ENCODE results near the gene KRTAP9-3. TPM values are rescaled to one million over a fixed set of nuclear protein-coding genes. Genes with fewer than 3 reads are reported as not detected.

KRTAP9-3 gene
- polyA plus RNA-seq, 1 donor from 2014 or later: not detected

- TF ChIP-seq EP300 (conservative IDR thresholded peaks at IDR 0.05; ENCODE audit: poor library complexity, severe bottlenecking): no peak
- TF ChIP-seq REST (IDR thresholded peaks at IDR 0.05; ENCODE audit: borderline replicate concordance): no peak
- no peak for TF ChIP-seq POLR2AphosphoS5 (IDR thresholded peaks at IDR 0.05)
- TF ChIP-seq MXI1 (conservative IDR thresholded peaks at IDR 0.05; ENCODE audit: poor library complexity, severe bottlenecking): no peak
- no peak for TF ChIP-seq SMC3 (conservative IDR thresholded peaks at IDR 0.05; ENCODE audit: poor library complexity)
- TF ChIP-seq TAF1 (IDR thresholded peaks at IDR 0.05; ENCODE audit: low read depth): no peak
- TF ChIP-seq EZH2 (IDR thresholded peaks at IDR 0.05; ENCODE audit: borderline replicate concordance, insufficient read depth, low read length, poor library complexity, severe bottlenecking): no peak
- no peak for TF ChIP-seq RAD21 (conservative IDR thresholded peaks at IDR 0.05)
- TF ChIP-seq, protein P1, sequence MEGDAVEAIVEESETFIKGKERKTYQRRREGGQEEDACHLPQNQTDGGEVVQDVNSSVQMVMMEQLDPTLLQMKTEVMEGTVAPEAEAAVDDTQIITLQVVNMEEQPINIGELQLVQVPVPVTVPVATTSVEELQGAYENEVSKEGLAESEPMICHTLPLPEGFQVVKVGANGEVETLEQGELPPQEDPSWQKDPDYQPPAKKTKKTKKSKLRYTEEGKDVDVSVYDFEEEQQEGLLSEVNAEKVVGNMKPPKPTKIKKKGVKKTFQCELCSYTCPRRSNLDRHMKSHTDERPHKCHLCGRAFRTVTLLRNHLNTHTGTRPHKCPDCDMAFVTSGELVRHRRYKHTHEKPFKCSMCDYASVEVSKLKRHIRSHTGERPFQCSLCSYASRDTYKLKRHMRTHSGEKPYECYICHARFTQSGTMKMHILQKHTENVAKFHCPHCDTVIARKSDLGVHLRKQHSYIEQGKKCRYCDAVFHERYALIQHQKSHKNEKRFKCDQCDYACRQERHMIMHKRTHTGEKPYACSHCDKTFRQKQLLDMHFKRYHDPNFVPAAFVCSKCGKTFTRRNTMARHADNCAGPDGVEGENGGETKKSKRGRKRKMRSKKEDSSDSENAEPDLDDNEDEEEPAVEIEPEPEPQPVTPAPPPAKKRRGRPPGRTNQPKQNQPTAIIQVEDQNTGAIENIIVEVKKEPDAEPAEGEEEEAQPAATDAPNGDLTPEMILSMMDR (IDR thresholded peaks at IDR 0.05; ENCODE audit: poor library complexity, severe bottlenecking): no peak
- no peaks in the 10 kb centered on the region for H4K20me1 ChIP-seq (ENCODE audit: insufficient read depth)
- H3K36me3 ChIP-seq (ENCODE audit: insufficient read depth, low read length): no peaks in the 10 kb centered on the region
- no peaks in the 10 kb centered on the region for H3F3A ChIP-seq (ENCODE audit: insufficient read depth, low read length, poor library complexity, severe bottlenecking)
- H3K4me3 ChIP-seq (ENCODE audit: low read length): no peak overlapping the region
- no peak overlapping the region for H2AFZ ChIP-seq (ENCODE audit: low read depth, low read length)
- no peak overlapping the region for H3K27ac ChIP-seq (ENCODE audit: low read length)
- H3K9me3 ChIP-seq (ENCODE audit: low read length): no peaks in the 10 kb centered on the region
- H3K27me3 ChIP-seq (ENCODE audit: insufficient read depth, low read depth, low read length): no peaks in the 10 kb centered on the region
- no peaks in the 10 kb centered on the region for H3K9me2 ChIP-seq (ENCODE audit: insufficient read depth, low read length)
- no peak overlapping the region for H3K4me2 ChIP-seq (ENCODE audit: low read length)
- H3K79me2 ChIP-seq (replicated peaks; ENCODE audit: insufficient read depth, low read length): no peaks in the 10 kb centered on the region
- no peak overlapping the region for H3K9ac ChIP-seq (ENCODE audit: low read length)
Observed at GRCh38 chr17:41278176-41278955, 46.1 kb downstream of the KRTAP9-3 start.

Small RNAs within 50 kb of the gene (small RNA-seq; reads per million reads assigned to genes)
- gene KRTAP4-17P (0 reads per million in 3 experiments), gene KRTAP9-10P (0 reads per million in 3 experiments)

Other genes with a start within 250 kb of the KRTAP9-3 start
- gene KRT40, start 248.1 kb upstream of the KRTAP9-3 start, polyA plus RNA-seq: not detected in 2 replicates
- gene KRTAP3-3, start 238.3 kb upstream of the KRTAP9-3 start, polyA plus RNA-seq: not detected in 2 replicates
- gene KRTAP3-2, start 232.5 kb upstream of the KRTAP9-3 start, polyA plus RNA-seq: not detected in 2 replicates
- not detected in 2 replicates for gene KRTAP3-1, start 223.3 kb upstream of the KRTAP9-3 start, polyA plus RNA-seq
- gene KRTAP1-5, start 205.2 kb upstream of the KRTAP9-3 start, polyA plus RNA-seq: not detected in 2 replicates
- not detected in 2 replicates for gene KRTAP1-4, start 202.3 kb upstream of the KRTAP9-3 start, polyA plus RNA-seq
- not detected in 2 replicates for gene KRTAP1-3, start 197.6 kb upstream of the KRTAP9-3 start, polyA plus RNA-seq
- gene KRTAP1-1, start 191.0 kb upstream of the KRTAP9-3 start, polyA plus RNA-seq: not detected in 2 replicates
- not detected in 2 replicates for gene KRTAP2-1, start 185.1 kb upstream of the KRTAP9-3 start, polyA plus RNA-seq
- not detected in 2 replicates for gene KRTAP2-2, start 177.2 kb upstream of the KRTAP9-3 start, polyA plus RNA-seq
- gene KRTAP2-3, start 172.3 kb upstream of the KRTAP9-3 start, polyA plus RNA-seq: not detected in 2 replicates
- gene KRTAP2-4, start 166.6 kb upstream of the KRTAP9-3 start, polyA plus RNA-seq: not detected in 2 replicates
- not detected in 2 replicates for gene KRTAP4-7, start 148.3 kb upstream of the KRTAP9-3 start, polyA plus RNA-seq
- gene KRTAP4-8, start 134.3 kb upstream of the KRTAP9-3 start, polyA plus RNA-seq: not detected in 2 replicates
- gene KRTAP4-16, start 130.2 kb upstream of the KRTAP9-3 start, polyA plus RNA-seq: not detected in 2 replicates
- gene KRTAP4-9, start 127.1 kb upstream of the KRTAP9-3 start, polyA plus RNA-seq: not detected in 2 replicates
- not detected in 2 replicates for gene KRTAP4-11, start 114.1 kb upstream of the KRTAP9-3 start, polyA plus RNA-seq
- gene KRTAP4-12, start 108.3 kb upstream of the KRTAP9-3 start, polyA plus RNA-seq: not detected in 2 replicates
- gene KRTAP4-6, start 91.9 kb upstream of the KRTAP9-3 start, polyA plus RNA-seq: not detected in 2 replicates
- gene KRTAP4-5, start 82.6 kb upstream of the KRTAP9-3 start, polyA plus RNA-seq: not detected in 2 replicates
- not detected in 2 replicates for gene KRTAP4-4, start 71.7 kb upstream of the KRTAP9-3 start, polyA plus RNA-seq
- not detected in 2 replicates for gene KRTAP4-3, start 64.2 kb upstream of the KRTAP9-3 start, polyA plus RNA-seq
- not detected in 2 replicates for gene KRTAP4-2, start 54.2 kb upstream of the KRTAP9-3 start, polyA plus RNA-seq
- not detected in 2 replicates for gene KRTAP4-1, start 47.5 kb upstream of the KRTAP9-3 start, polyA plus RNA-seq
- not detected in 2 replicates for gene KRTAP9-1, start 42.6 kb upstream of the KRTAP9-3 start, polyA plus RNA-seq
- not detected in 2 replicates for gene KRTAP9-2, start 5.8 kb upstream of the KRTAP9-3 start, polyA plus RNA-seq
- not detected in 2 replicates for gene KRTAP9-8, start 5.5 kb downstream of the KRTAP9-3 start, polyA plus RNA-seq
- not detected in 2 replicates for gene KRTAP9-4, start 17.2 kb downstream of the KRTAP9-3 start, polyA plus RNA-seq
- not detected in 2 replicates for gene KRTAP9-9, start 22.9 kb downstream of the KRTAP9-3 start, polyA plus RNA-seq
- gene KRTAP9-6, start 32.9 kb downstream of the KRTAP9-3 start, polyA plus RNA-seq: not detected in 2 replicates
- gene KRTAP9-7, start 43.2 kb downstream of the KRTAP9-3 start, polyA plus RNA-seq: not detected in 2 replicates
- not detected in 2 replicates for gene KRTAP29-1, start 70.4 kb downstream of the KRTAP9-3 start, polyA plus RNA-seq
- not detected in 2 replicates for gene KRTAP16-1, start 76.9 kb downstream of the KRTAP9-3 start, polyA plus RNA-seq
- not detected in 2 replicates for gene KRTAP17-1, start 83.3 kb downstream of the KRTAP9-3 start, polyA plus RNA-seq
- gene KRT33A, start 118.4 kb downstream of the KRTAP9-3 start, polyA plus RNA-seq: not detected in 2 replicates
- not detected in 2 replicates for gene KRT33B, start 137.4 kb downstream of the KRTAP9-3 start, polyA plus RNA-seq
- gene KRT34, start 149.9 kb downstream of the KRTAP9-3 start, polyA plus RNA-seq: not detected in 2 replicates
- not detected in 2 replicates for gene KRT31, start 165.2 kb downstream of the KRTAP9-3 start, polyA plus RNA-seq
- not detected in 2 replicates for gene KRT37, start 192.1 kb downstream of the KRTAP9-3 start, polyA plus RNA-seq
- gene KRT38, start 208.5 kb downstream of the KRTAP9-3 start, polyA plus RNA-seq: not detected in 2 replicates
- not detected in 2 replicates for gene KRT32, start 234.9 kb downstream of the KRTAP9-3 start, polyA plus RNA-seq
- not detected in 2 replicates for gene KRT35, start 248.7 kb downstream of the KRTAP9-3 start, polyA plus RNA-seq

All from neural cell (in vitro differentiated cells).